ENCODE results near the gene PRPF31.

- TF ChIP-seq EZH2 (IDR thresholded peaks at IDR 0.05; ENCODE audit: borderline replicate concordance, low read depth, low read length, poor library complexity, severe bottlenecking) (no peak), CTCF (conservative IDR thresholded peaks at IDR 0.05; ENCODE audit: low read depth, low read length) (no peak)
Observed at GRCh38 chr19:54180691-54181091, 65.1 kb downstream of the PRPF31 start.

Data from A673 (cell line).